Neural progenitor cell (in vitro differentiated cells): ENCODE measurements around the gene HEG1.

Experiments
- EZH2 ChIP-seq: fragments of 200-600 bp; sonication (generic); IDR thresholded peaks from 2 replicates; pipeline ENCODE4 v1.6.1; 2017; ENCODE audit warnings: antibody characterized with exemption, mild to moderate bottlenecking, moderate library complexity
- TF ChIP-seq, protein P1 (sequence below): fragments of 200-600 bp; sonication (generic); IDR thresholded peaks from 2 replicates; pipeline ENCODE4 v1.5.1; 2017; ENCODE audit warnings: antibody characterized with exemption, mild to moderate bottlenecking

DNA sequence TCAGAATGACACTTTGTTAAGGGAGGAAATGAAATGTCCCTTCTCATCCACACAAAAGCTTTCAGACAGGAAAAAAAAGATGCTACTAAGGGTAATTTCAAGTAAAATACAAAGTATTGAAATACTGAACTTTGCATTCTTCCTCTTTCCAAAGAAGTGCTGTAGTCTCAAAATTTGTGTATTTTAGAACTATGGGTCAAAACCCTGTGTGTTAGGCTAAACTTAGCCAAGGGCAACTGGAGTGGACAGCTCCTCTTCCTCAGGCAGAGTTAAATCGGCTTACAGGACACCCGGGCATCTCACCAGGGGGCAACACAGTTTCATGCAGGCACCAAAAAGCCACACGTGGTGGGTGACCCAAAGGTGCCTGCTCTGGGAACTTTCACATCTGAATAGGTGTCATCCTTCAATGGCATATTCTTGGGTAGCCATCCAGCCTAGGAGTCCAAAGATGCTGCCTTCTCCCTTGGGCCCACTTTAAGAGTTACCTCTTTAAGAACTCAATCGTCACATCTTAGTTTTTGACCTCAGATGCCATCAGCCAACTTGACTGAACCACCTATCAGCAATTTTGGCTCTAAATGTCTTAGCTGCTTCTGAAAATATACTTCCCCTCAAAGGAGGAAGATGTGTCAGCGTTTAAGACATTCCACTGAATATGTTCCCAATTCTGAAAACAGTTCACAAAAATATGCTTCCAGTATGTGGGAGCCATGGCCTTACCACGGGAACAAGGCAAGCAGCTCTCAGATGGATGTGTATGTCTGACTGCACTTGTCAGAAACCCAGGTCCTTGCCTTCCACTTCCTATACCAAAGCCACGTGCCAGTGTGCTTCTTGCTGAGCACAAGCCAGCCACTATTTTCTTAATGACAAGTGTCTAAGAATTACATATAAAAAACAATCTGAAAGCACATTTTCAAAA lies 89.0 kb downstream of the HEG1 start:
- TF ChIP-seq, protein P1, sequence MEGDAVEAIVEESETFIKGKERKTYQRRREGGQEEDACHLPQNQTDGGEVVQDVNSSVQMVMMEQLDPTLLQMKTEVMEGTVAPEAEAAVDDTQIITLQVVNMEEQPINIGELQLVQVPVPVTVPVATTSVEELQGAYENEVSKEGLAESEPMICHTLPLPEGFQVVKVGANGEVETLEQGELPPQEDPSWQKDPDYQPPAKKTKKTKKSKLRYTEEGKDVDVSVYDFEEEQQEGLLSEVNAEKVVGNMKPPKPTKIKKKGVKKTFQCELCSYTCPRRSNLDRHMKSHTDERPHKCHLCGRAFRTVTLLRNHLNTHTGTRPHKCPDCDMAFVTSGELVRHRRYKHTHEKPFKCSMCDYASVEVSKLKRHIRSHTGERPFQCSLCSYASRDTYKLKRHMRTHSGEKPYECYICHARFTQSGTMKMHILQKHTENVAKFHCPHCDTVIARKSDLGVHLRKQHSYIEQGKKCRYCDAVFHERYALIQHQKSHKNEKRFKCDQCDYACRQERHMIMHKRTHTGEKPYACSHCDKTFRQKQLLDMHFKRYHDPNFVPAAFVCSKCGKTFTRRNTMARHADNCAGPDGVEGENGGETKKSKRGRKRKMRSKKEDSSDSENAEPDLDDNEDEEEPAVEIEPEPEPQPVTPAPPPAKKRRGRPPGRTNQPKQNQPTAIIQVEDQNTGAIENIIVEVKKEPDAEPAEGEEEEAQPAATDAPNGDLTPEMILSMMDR: no peak
- TF ChIP-seq EZH2: no peak
